ENCODE measurements around the gene RTL1.

Gene RTL1

DNA sequence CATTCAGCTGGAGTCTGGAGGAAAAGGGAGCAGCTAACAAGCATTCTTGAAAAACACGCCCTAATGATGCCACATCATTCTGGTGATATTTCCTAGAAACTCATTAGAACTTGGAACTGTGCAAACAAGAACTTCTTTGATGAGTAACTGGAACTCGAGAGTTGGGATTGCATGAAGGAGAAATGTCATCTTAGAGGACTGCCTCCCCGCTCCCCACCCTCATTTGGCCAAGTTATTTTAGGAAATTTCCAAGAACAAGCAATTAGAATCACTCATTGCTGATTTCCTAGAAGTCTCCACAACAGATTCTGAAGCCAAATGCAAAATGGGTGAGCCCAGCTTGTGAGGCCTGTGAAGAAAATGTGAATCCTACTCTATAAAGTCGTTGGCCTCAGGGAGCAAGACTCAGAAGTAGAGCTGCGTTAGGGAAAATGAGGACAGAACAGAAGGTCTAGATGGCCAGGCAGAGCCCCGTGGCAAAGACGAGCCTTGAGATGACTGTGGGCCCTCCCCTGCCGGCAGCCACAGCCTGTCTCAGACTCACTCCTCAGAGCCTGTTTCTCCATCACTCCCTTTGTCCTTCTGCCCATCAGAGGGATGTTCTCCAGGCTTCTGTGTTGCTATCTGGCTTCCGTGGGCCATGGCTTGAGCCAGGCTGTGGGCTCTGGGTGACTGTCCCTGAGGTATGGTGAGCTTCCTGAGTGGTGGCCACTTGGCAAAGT lies 38.4 kb downstream of the RTL1 start:
- DNase-seq = no peak

GRCh38 chr14:100864206-100864605 lies 39.3 kb downstream of the RTL1 start:
- no peak for DNase-seq

DNA sequence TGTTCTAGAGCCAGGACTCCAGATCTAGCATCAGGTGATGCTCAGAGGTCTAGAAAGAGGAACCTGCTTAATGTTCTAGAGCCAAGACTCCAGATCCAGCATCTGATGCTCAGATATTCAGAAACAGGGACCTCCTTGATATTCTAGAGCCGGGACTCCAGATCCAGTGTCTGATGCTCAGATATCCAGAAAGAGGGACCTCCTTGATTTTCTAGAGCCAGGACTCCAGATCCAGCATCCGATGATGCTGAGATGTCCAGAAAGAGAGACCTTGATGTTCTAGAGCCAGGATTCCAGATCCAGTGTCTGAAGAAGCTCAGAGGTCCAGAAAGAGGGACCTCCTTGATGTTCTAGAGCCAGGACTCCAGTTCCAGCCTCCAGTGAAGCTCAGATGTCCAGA lies 40.7 kb downstream of the RTL1 start:
- no peak for DNase-seq

DNA sequence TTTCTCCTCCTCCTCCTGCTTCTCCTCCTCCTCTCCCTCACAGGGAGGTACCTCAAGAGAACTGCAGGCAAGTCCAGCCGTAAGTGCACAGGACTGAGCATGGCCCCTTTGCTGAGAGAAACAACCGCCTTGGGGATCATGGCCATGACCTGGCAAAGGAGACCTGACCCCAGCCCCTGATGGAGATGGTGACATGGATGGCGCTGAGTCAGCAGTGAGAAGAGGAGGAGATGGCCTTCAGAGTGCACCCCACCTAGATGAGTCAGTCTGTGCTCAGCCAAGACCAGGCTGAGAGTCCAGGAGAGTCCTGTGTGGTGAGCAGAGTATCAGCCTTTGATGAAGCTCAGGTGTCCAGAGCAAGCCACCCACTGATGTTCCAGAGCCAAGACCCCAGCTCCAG lies 41.2 kb downstream of the RTL1 start:
- no peak for DNase-seq

GRCh38 chr14:100861937-100862247 lies 41.6 kb downstream of the RTL1 start:
- DNase-seq = no peak

- DNase-seq = no peak
Observed at GRCh38 chr14:100861188-100861936, 42.2 kb downstream of the RTL1 start.

DNA sequence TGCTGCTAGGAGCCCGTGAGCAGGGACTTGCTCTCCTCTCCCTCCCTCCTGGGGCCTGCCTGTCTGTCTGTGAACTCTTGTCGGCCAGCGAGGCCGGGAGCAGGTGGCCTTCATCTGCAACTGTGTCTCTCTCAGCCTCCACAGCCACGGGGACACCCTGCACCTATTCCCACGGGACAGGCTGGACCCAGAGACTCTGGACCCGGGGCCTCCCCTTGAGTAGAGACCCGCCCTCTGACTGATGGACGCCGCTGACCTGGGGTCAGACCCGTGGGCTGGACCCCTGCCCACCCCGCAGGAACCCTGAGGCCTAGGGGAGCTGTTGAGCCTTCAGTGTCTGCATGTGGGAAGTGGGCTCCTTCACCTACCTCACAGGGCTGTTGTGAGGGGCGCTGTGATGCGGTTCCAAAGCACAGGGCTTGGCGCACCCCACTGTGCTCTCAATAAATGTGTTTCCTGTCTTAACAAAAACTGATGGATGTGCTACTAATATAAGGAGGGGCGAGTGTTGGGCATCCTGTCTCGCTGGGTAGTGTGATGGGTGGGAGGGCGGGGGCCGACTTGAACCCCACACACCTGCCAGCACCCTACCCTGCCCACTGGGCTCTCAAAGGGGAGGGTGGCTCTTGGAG lies 42.9 kb downstream of the RTL1 start:
- no peak for DNase-seq

DNA sequence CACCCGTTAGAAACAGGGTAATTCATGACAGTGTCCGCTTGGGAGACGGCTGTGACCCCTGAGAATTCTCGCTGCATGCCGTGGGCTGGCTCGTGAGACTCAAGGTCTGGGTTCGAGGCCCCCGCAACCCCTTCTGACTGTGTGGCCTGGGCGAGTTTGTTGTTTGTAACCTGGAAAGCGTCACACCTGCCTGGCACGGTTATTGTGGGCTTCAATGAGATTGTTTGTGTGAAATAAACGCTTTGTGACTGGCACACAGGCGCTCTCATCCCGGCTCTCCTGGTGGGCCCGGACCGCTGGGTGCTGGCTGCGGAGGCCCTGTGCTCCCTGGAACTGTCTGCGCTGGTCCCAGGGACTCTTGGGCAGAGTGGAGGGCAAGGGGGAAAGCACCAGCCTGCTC lies 43.7 kb downstream of the RTL1 start:
- no peak for DNase-seq

- DNase-seq = no peak
Observed at GRCh38 chr14:100858838-100859220, 44.7 kb downstream of the RTL1 start.

- DNase-seq = no peak
Observed at GRCh38 chr14:100857923-100858837, 45.3 kb downstream of the RTL1 start.

DNA sequence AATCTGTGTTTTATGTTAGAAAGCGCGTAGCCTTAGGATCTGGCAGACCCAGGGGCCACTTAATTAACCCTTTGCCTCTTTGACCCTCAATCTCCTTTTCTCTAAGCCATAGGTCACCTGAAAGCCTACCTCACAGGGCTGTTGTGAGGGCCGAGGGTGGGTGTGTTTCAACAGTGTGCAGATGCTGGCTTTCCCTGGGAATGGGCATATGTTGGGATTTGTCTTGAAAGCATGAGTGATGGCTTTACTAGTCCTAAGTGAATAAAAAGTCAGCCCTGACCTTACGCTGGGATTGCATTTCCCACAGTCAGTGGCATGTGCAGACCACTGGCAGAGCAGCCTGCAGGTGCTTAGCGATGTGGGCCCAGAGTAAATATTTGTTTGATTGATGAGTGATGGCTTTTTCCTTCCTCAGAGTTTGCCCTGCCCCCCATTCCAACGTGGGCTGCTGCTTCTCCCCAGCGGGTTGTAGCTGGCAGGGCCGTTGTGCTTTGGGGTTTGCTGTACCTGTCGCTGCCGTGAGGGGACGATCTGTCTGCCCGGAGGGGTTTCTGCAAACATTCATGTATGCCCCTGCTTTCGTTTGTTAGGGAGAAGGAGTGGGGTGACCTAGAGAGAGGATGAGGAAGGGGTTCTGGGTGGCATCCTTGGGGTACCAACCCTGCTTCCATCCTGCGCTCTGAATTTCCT lies 46.1 kb downstream of the RTL1 start:
- DNase-seq = no peak

- no peak for DNase-seq
Observed at GRCh38 chr14:100856056-100856950, 47.2 kb downstream of the RTL1 start.

- DNase-seq = no peak
Observed at GRCh38 chr14:100855256-100855930, 48.1 kb downstream of the RTL1 start.

GRCh38 chr14:100854435-100854834 lies 49.1 kb downstream of the RTL1 start:
- DNase-seq = no peak

DNA sequence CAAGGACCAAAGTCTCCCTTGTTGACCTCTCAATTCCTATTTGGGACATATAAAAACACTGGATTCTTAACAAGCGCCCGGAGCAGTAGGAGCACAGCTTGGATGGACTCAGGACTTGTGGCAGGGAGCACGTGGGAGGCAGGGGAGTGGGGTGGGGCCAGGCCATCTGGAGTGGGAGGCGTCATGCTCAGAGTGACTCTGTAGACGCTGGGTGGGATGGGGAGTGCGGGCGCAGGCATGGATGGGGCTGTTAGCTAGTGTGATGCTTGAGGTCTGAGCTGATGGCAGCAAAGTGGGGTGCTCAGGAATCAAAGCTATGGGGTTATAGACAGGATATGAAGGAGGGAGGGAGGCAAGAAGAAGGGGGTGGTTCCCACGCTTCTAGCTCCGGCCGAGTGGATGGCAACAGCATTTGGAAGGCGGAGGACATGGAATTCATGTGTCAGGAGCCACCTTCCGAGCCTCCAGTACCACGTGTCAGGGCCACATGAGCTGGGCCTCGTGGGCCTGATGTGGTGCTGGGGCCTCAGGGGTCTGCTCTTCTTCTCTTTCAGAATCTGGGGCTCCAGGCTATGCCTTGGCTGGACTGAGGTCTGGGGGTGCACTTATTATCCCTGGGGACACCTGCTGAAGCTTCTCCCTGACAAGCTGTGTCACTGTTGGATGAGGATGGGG lies 51.4 kb downstream of the RTL1 start:
- DNase-seq = no peak

GRCh38 chr14:100851586-100851916 lies 52.0 kb downstream of the RTL1 start:
- DNase-seq = no peak

DNA sequence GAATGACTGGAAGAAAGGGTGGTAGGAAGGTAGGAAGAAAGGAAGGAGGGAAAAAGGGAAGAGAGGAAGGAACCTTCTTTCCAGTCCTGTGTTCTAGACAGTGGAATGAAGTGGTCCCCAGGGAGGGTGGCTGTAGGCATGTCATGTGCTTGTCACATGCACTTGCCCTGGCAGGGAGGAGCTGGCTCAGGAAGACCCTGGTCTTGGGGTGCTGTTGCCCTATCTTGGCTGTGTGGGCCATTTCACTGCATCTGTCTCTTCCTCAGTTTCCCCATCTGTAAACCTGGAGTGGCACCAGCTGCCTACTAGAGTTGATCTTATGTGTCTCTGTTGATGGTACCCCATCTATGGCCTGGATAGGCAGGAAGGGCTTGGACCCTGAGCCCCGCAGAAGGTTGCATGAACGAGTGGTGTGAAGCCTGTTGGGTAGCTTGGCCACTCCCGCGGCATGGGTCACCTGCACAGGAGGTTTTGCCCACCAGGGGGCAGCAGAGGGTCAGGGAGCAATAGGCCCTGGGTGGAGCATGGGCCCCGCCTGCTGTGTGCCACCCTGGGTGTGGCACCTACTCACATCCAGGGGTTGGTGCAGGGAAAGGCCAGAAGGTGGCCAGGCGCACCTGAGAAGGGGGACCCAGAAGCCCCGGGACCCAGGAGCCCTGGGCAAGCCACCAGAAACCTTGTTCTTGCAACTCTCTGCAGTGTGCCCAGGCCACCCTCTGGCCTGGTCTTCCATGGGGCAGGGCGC lies 52.5 kb downstream of the RTL1 start:
- peak; percentile 65 for DNase-seq

DNA sequence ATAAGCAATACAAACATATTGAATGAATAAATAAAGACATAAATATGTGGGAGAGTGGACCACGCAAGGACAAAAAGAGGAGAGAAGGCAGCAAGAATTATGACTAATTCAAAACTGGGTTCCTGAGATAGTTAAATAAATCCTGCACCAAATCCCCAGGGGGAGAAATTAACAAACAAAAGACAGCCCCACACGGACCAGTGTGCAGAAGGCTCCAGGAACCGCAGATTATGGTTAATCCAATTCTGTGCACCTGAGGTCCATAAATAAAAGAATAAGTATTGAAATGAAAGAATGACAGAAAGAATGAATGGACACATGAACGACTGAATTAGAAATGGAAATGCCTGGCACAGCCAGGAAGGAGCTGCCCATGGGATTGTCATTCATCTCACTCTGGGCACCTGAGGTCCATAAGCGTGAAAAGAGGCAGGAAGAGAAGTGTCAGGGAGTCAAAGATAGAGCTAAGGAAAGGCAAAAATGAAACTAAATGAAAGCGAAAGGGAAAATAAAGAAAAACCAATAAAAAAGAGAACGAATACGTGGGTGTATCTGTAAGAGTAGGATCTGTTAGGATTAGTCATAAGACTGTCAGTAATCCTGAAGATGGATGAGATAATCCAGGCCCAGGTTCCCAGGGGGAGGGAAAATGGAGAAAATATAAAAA lies 54.3 kb downstream of the RTL1 start:
- DNase-seq = no peak

GRCh38 chr14:100846309-100846859 lies 57.1 kb downstream of the RTL1 start:
- DNase-seq = no peak
